Epithelial cell of esophagus (primary cell): ENCODE results near the gene TMEM145.

Source experiments
- DNase-seq: peaks from one replicate; pipeline ENCODE4 v3.0.0; 2010; ENCODE audit warnings: low read depth
- H3K4me3 ChIP-seq: 2 replicates; pipeline ENCODE4 v1.5.1; 2011; ENCODE audit warnings: mild to moderate bottlenecking, low read length, control low read depth
- TF ChIP-seq, protein P1 (sequence below): IDR thresholded peaks from 2 replicates; pipeline ENCODE4 v1.5.1; 2011; ENCODE audit warnings: low read depth, mild to moderate bottlenecking, low read length, control low read depth, inconsistent platforms; ENCODE audit not compliant: insufficient read depth; ENCODE audit errors: missing control alignments

Gene TMEM145

DNA sequence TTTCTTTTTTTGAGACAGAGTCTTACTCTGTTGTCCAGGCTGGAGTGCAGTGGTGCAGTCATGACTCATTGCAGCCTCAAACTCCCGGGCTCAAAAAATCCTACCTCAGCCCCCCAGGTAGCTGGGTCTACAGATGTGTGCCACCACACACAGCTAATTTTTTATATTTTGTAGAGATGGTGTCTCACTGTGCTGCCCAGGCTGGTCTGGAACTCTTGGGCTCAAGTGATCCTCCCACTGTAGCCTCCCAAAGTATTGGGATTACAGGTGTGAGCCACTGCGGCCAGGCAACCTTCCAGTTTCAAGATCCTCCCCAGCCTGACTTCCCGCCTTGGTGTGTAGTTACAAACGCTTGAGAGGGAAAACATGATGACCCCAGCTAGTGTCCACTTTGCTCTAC is 54.8 kb downstream of the TMEM145 start:
- DNase-seq, result no peak
- H3K4me3 ChIP-seq, result no peak overlapping the region
- TF ChIP-seq, protein P1, sequence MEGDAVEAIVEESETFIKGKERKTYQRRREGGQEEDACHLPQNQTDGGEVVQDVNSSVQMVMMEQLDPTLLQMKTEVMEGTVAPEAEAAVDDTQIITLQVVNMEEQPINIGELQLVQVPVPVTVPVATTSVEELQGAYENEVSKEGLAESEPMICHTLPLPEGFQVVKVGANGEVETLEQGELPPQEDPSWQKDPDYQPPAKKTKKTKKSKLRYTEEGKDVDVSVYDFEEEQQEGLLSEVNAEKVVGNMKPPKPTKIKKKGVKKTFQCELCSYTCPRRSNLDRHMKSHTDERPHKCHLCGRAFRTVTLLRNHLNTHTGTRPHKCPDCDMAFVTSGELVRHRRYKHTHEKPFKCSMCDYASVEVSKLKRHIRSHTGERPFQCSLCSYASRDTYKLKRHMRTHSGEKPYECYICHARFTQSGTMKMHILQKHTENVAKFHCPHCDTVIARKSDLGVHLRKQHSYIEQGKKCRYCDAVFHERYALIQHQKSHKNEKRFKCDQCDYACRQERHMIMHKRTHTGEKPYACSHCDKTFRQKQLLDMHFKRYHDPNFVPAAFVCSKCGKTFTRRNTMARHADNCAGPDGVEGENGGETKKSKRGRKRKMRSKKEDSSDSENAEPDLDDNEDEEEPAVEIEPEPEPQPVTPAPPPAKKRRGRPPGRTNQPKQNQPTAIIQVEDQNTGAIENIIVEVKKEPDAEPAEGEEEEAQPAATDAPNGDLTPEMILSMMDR, result no peak

DNA sequence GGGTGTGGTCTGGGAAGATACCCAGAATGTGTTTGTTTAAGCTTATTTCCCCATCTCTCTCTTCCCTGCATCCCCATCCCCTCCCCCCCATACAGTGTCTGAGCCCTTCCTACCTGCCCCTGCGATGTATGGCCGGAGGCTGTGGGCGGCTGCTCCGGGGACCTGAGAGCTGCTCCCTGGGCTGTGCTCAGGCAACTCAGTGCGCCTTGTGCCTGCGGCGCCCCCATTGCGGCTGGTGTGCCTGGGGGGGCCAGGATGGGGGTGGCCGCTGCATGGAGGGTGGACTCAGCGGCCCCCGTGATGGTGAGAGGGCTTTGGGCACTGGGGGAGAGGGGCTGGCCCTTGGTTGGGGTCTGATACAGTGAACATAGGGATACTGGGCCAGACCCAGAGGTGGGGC is 55.3 kb downstream of the TMEM145 start:
- no peak for DNase-seq
- no peak overlapping the region for H3K4me3 ChIP-seq
- TF ChIP-seq, protein P1, result no peak

DNA sequence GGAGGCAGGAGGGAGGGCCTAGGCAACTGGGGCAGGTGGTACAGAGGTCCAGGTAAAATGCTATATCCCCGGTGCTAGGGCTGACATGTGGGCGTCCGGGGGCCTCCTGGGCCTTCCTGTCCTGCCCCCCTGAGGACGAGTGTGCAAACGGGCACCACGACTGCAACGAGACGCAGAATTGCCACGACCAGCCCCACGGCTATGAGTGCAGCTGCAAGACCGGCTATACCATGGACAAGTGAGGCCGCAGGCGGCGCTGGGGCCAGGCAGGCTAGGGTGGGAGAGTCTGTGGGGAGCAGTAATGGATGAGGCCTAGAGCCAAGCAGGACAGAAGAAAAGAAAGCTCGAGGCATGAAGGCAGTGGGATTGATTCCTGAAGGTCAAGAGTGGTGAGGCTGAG is 55.7 kb downstream of the TMEM145 start:
- no peak overlapping the region for H3K4me3 ChIP-seq
- TF ChIP-seq, protein P1, result no peak
- no peak for DNase-seq

DNA sequence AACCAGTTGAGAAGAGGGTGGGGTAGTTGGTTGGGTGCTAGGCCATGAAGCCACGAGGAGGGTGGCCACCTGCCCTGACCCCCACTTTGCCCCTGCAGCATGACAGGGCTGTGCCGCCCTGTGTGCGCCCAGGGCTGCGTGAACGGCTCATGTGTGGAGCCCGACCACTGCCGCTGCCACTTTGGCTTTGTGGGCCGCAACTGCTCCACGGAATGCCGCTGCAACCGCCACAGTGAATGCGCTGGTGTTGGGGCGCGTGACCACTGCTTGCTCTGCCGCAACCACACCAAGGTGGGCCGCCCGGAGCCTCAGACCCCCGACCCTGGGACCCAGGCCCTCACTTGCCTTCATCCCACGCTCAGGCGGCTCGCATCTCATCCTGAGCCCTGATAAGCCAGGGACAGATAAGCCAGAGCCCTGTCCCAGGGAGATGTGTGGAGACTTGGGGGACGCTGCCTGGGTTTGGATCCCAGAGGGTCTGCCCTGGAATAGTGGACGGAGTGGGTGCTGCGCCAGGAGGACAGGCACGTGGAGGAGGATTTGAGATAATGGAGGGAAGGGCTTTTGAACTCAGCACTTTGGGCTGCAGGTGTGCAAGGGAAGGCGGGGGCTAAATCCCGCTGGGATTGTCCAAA is 56.4 kb downstream of the TMEM145 start:
- no peak overlapping the region for H3K4me3 ChIP-seq
- no peak for DNase-seq
- TF ChIP-seq, protein P1, result no peak

DNA sequence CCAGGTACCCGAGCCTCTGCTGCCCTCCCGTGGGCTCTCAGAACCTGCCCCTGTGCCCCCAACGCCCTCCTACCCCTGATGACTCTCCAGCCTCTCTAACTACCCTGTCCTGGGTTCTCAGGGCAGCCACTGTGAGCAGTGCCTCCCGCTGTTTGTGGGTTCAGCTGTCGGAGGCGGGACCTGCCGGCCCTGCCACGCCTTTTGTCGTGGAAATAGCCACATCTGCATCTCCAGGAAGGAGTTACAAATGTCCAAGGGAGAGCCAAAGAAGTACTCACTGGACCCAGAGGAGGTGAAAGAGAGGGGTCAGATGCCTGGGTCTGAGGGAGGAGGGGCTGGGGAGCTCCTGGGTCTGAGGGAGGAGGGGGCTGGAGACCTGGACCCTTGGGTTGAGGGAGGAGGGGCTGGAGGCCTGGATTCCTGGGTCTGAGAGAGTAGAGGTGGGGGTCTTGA is 57.0 kb downstream of the TMEM145 start:
- TF ChIP-seq, protein P1, result no peak
- no peak overlapping the region for H3K4me3 ChIP-seq
- DNase-seq, result no peak

DNA sequence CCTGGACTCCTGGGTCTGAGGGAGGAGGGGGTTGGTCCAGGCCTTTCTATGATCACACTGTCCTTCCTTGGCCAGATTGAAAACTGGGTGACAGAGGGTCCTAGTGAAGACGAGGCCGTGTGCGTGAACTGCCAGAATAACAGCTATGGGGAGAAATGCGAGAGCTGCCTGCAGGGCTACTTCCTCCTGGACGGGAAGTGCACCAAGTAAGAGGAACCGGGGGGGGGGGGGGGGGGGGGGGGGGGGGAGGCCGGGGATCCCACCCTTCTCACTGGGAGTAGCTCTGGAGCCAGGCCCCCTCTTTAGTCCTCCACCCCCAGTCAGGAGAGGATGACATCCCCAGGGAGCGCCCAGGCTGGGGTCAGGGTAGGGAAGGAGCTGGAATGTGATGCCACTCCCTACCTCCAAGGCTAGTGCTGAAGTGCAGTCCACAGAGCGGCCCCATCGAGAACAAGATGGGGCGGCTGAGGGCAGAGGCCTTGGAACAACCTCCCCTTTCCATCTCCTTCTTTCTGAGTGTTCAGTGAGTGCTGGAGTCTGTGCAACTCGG is 57.6 kb downstream of the TMEM145 start:
- peak; percentile 18 for DNase-seq
- no peak overlapping the region for H3K4me3 ChIP-seq
- TF ChIP-seq, protein P1, result no peak
